Neural cell (in vitro differentiated cells): ENCODE measurements around the gene TRIM66. TPM values are rescaled to one million over a fixed set of nuclear protein-coding genes. Genes with fewer than 3 reads are reported as not detected.

Experiments used
- H2AFZ ChIP-seq: fragments of 200-600, 300-800 bp; sonication (generic), shearing (Covaris generic); 2 replicates; pipeline ENCODE4 v1.6.0; 2014; ENCODE audit warnings: low read depth, mild to moderate bottlenecking, antibody characterized with exemption, low read length, moderate library complexity
- H3F3A ChIP-seq: fragments of 200-600 bp; shearing (Covaris generic); 2 replicates; pipeline ENCODE4 v1.6.1; 2016; ENCODE audit warnings: mild to moderate bottlenecking, moderate library complexity, mixed read lengths, antibody characterized with exemption, low read length; ENCODE audit not compliant: insufficient read depth, poor library complexity, severe bottlenecking
- H3K27ac ChIP-seq: fragments of 200-600, 300-800 bp; sonication (generic), shearing (Covaris generic); 2 replicates; pipeline ENCODE4 v1.5.1; 2014; ENCODE audit warnings: mild to moderate bottlenecking, low read length, moderate library complexity
- H3K27me3 ChIP-seq: fragments of 300-800, 200-600 bp; sonication (generic), shearing (Covaris generic); 2 replicates; pipeline ENCODE4 v1.6.0; 2014; ENCODE audit warnings: mild to moderate bottlenecking, low read depth, low read length, moderate library complexity; ENCODE audit not compliant: insufficient read depth
- H3K36me3 ChIP-seq: fragments of 300-800, 200-600 bp; sonication (generic), shearing (Covaris generic); 2 replicates; pipeline ENCODE4 v1.5.1; 2014; ENCODE audit warnings: mild to moderate bottlenecking, antibody characterized with exemption, low read length, moderate library complexity; ENCODE audit not compliant: insufficient read depth
- H3K4me2 ChIP-seq: fragments of 300-800, 200-600 bp; sonication (generic), shearing (Covaris generic); 2 replicates; pipeline ENCODE4 v1.6.0; 2014; ENCODE audit warnings: mild to moderate bottlenecking, low read length
- H3K4me3 ChIP-seq: fragments of 300-800, 200-600 bp; sonication (generic), shearing (Covaris generic); 2 replicates; pipeline ENCODE4 v1.5.1; 2014; ENCODE audit warnings: mild to moderate bottlenecking, low read length, moderate library complexity
- H3K79me2 ChIP-seq: fragments of 200-600 bp; shearing (Covaris generic); replicated peaks from 2 replicates; pipeline ENCODE4 v1.6.0; 2014; ENCODE audit warnings: mild to moderate bottlenecking, low read length, moderate library complexity; ENCODE audit not compliant: insufficient read depth
- H3K9ac ChIP-seq: fragments of 300-800, 200-600 bp; sonication (generic), shearing (Covaris generic); 2 replicates; pipeline ENCODE4 v1.6.1; 2016; ENCODE audit warnings: mild to moderate bottlenecking, low read length, mixed read lengths
- H3K9me2 ChIP-seq: fragments of 200-600 bp; shearing (Covaris generic); 2 replicates; pipeline ENCODE4 v1.6.1; 2016; ENCODE audit warnings: mild to moderate bottlenecking, low read length, mixed read lengths; ENCODE audit not compliant: insufficient read depth
- H3K9me3 ChIP-seq: fragments of 200-600, 300-800 bp; sonication (generic), shearing (Covaris generic); 2 replicates; pipeline ENCODE4 v1.6.1; 2016; ENCODE audit warnings: mild to moderate bottlenecking, mixed run types, low read length, moderate library complexity, mixed read lengths
- H4K20me1 ChIP-seq: fragments of 200-600 bp; shearing (Covaris generic); 2 replicates; pipeline ENCODE4 v1.6.1; 2016; ENCODE audit warnings: mild to moderate bottlenecking, mixed run types; ENCODE audit not compliant: insufficient read depth
- EP300 ChIP-seq: fragments of 450-650 bp; conservative IDR thresholded peaks from 2 replicates; pipeline ENCODE4 v1.6.1; 2014; ENCODE audit warnings: antibody characterized with exemption, mild to moderate bottlenecking, moderate library complexity; ENCODE audit not compliant: poor library complexity, severe bottlenecking
- EZH2 ChIP-seq: fragments of 200-600, 300-800 bp; shearing (Covaris generic), sonication (generic); IDR thresholded peaks from 2 replicates; pipeline ENCODE4 v1.6.1; 2014; ENCODE audit warnings: antibody characterized with exemption, low read length, borderline replicate concordance, mild to moderate bottlenecking; ENCODE audit not compliant: insufficient read depth, poor library complexity, severe bottlenecking
- MXI1 ChIP-seq: fragments of 450-650 bp; conservative IDR thresholded peaks from 2 replicates; pipeline ENCODE4 v1.6.1; 2014; ENCODE audit warnings: antibody characterized with exemption, mild to moderate bottlenecking; ENCODE audit not compliant: poor library complexity, severe bottlenecking
- POLR2AphosphoS5 ChIP-seq: IDR thresholded peaks from 2 replicates; pipeline ENCODE4 v1.6.1; 2012
- RAD21 ChIP-seq: fragments of 450-650 bp; conservative IDR thresholded peaks from 2 replicates; pipeline ENCODE4 v1.6.1; 2014; ENCODE audit warnings: antibody characterized with exemption, mild to moderate bottlenecking, moderate library complexity
- SMC3 ChIP-seq: fragments of 450-650 bp; conservative IDR thresholded peaks from 2 replicates; pipeline ENCODE4 v1.6.1; 2014; ENCODE audit warnings: antibody characterized with exemption, mild to moderate bottlenecking, moderate library complexity; ENCODE audit not compliant: poor library complexity
- TAF1 ChIP-seq: IDR thresholded peaks from 2 replicates; pipeline ENCODE4 v1.6.1; 2012; ENCODE audit warnings: low read depth
- polyA plus RNA-seq: library from polyadenylated mRNA; depleted of rRNA; stranded (reverse); fragments of >200 nt; gene quantifications from 2 replicates; pipeline ENCODE4 v1.2.3, GENCODE V29; 2014
- TF ChIP-seq, protein P1 (sequence below): IDR thresholded peaks from 2 replicates; pipeline ENCODE4 v1.6.1; 2012; ENCODE audit warnings: borderline replicate concordance
- TF ChIP-seq, protein P2 (sequence below): fragments of 450-650 bp; IDR thresholded peaks from 2 replicates; pipeline ENCODE4 v1.5.1; 2014; ENCODE audit warnings: antibody characterized with exemption, mild to moderate bottlenecking, moderate library complexity; ENCODE audit not compliant: poor library complexity, severe bottlenecking

TRIM66 gene
- polyA plus RNA-seq, 1 donor from 2014 or later = 0.82 TPM

DNA sequence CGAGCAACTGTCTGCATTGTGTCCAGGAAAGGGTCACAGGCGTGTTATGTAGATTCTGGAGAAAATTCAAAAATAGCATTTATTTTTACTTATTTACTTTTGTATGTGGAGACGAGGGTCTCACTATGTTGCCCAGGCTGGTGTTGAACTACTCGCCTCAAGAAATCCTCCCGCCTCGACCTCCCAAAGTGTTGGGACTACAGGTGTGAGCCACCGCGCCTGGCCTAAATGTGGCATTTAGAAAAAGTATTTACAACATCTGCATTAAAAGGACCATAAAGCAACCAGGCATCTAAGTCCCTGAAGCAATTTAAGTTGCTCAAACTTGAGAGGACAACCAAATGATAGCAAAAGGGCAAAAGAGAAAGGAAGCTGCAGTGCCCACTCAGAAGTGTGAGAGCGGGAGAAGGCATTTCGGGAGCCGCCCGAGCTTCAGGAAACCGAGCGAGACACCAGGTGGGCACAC, 595 bp downstream of the TRIM66 start:
- H3K4me3 ChIP-seq = peak overlapping the region; percentile 81
- H3K36me3 ChIP-seq = peaks cover 7% of the 10 kb centered on the region
- peak overlapping the region; percentile 96 for H2AFZ ChIP-seq
- TF ChIP-seq, protein P1, sequence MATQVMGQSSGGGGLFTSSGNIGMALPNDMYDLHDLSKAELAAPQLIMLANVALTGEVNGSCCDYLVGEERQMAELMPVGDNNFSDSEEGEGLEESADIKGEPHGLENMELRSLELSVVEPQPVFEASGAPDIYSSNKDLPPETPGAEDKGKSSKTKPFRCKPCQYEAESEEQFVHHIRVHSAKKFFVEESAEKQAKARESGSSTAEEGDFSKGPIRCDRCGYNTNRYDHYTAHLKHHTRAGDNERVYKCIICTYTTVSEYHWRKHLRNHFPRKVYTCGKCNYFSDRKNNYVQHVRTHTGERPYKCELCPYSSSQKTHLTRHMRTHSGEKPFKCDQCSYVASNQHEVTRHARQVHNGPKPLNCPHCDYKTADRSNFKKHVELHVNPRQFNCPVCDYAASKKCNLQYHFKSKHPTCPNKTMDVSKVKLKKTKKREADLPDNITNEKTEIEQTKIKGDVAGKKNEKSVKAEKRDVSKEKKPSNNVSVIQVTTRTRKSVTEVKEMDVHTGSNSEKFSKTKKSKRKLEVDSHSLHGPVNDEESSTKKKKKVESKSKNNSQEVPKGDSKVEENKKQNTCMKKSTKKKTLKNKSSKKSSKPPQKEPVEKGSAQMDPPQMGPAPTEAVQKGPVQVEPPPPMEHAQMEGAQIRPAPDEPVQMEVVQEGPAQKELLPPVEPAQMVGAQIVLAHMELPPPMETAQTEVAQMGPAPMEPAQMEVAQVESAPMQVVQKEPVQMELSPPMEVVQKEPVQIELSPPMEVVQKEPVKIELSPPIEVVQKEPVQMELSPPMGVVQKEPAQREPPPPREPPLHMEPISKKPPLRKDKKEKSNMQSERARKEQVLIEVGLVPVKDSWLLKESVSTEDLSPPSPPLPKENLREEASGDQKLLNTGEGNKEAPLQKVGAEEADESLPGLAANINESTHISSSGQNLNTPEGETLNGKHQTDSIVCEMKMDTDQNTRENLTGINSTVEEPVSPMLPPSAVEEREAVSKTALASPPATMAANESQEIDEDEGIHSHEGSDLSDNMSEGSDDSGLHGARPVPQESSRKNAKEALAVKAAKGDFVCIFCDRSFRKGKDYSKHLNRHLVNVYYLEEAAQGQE = no peak
- TF ChIP-seq MXI1 (no peak), EZH2 (no peak), TAF1 (no peak), EP300 (no peak), SMC3 (no peak), POLR2AphosphoS5 (no peak), RAD21 (no peak)
- TF ChIP-seq, protein P2, sequence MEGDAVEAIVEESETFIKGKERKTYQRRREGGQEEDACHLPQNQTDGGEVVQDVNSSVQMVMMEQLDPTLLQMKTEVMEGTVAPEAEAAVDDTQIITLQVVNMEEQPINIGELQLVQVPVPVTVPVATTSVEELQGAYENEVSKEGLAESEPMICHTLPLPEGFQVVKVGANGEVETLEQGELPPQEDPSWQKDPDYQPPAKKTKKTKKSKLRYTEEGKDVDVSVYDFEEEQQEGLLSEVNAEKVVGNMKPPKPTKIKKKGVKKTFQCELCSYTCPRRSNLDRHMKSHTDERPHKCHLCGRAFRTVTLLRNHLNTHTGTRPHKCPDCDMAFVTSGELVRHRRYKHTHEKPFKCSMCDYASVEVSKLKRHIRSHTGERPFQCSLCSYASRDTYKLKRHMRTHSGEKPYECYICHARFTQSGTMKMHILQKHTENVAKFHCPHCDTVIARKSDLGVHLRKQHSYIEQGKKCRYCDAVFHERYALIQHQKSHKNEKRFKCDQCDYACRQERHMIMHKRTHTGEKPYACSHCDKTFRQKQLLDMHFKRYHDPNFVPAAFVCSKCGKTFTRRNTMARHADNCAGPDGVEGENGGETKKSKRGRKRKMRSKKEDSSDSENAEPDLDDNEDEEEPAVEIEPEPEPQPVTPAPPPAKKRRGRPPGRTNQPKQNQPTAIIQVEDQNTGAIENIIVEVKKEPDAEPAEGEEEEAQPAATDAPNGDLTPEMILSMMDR = no peak
- no peaks in the 10 kb centered on the region for H3K9me3 ChIP-seq
- no peaks in the 10 kb centered on the region for H3F3A ChIP-seq
- peak overlapping the region; percentile 98 for H3K9ac ChIP-seq
- H3K79me2 ChIP-seq = peaks cover 19% of the 10 kb centered on the region
- H3K27me3 ChIP-seq = no peaks in the 10 kb centered on the region
- H3K4me2 ChIP-seq = peak overlapping the region; percentile 83
- H3K27ac ChIP-seq = peak overlapping the region; percentile 97
- H4K20me1 ChIP-seq = no peaks in the 10 kb centered on the region
- H3K9me2 ChIP-seq = no peaks in the 10 kb centered on the region

DNA sequence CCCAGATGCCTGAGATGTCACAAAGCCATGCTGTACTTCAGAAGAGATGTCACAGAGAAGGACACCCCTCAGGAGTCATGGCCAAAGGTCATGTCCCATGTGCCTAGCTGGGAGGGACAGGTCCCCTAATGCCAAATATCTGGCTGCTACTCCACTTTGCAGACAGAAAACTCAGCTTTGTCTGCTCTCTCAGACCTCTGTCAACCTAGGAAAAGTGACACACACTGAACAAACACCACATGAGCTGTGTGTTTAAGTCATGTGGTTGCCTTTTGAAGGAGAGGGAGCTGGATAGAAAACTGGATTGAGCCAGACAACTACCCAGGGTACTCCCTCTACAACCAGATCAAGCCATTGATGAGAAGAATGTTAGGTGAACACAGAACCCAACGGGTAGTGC, 3.5 kb downstream of the TRIM66 start:
- Histone ChIP-seq H3K79me2 (peaks cover 14% of the 10 kb centered on the region), H4K20me1 (no peaks in the 10 kb centered on the region), H3K9ac (no peak overlapping the region), H3K27ac (no peak overlapping the region), H3K27me3 (no peaks in the 10 kb centered on the region), H3K4me3 (no peak overlapping the region), H3K9me2 (no peaks in the 10 kb centered on the region), H3F3A (no peaks in the 10 kb centered on the region), H3K36me3 (no peaks in the 10 kb centered on the region), H3K4me2 (no peak overlapping the region), H3K9me3 (no peaks in the 10 kb centered on the region), H2AFZ (no peak overlapping the region)
- TF ChIP-seq POLR2AphosphoS5 = no peak
- TF ChIP-seq, protein P1 = no peak
- TF ChIP-seq TAF1 = no peak
- TF ChIP-seq, protein P2 = no peak
